Measurements from ENCODE around the gene FAM13B. TPM values are rescaled to one million over a fixed set of nuclear protein-coding genes. Genes with fewer than 3 reads are reported as not detected.

The FAM13B gene
- total and polyA plus RNA-seq, 2 experiments from 2014 or later = 8.1 to 22.7 TPM

DNA sequence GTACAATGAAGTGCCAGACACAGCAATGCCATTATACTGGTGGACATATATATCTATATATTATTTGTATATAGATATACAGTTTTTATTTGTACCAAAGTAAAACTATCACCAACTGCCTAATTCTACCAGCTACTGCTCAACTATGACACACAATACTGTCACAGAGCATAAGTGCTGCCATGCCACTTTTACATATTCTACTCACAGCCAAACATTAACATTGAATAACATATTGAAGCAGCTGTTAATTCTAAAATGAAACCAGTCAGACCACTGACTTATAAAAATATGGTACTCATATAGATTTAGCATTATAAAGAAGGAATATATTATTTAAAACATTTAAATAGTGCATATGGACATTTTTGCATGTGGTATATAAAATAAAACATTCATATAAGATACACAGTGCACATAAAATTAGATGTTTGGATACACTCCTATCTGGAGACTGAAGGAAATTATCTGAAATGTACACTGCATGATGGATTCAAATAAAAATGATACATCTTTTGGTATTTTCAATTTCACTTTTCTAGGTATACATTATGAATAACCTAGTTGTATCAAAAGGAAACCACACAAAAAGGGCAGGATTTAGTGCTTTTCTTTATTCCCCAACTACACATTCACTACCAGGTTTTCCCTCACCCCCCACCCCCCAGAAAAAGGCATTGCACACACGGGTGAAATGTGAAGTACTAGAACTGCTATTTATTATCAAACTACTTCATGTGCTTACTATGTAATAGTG lies 94.7 kb downstream of the FAM13B start:
- Histone ChIP-seq H3K9me3 (ENCODE audit: low read depth) (no peaks in the 10 kb centered on the region), H2AFZ (no peak overlapping the region), H3K27me3 (no peaks in the 10 kb centered on the region), H3K4me1 (ENCODE audit: insufficient read depth) (no peaks in the 10 kb centered on the region), H3K4me2 (no peak overlapping the region), H3K9me2 (replicated peaks; ENCODE audit: insufficient read depth) (no peaks in the 10 kb centered on the region), H3K79me2 (no peaks in the 10 kb centered on the region), H3K4me3 (no peak overlapping the region), H3K27ac (no peak overlapping the region), H4K20me1 (ENCODE audit: insufficient read depth, poor library complexity, severe bottlenecking) (no peaks in the 10 kb centered on the region), H3K36me3 (replicated peaks; ENCODE audit: insufficient read depth, low read depth) (peaks cover 4% of the 10 kb centered on the region)
- WGBS (ENCODE audit: low lambda C conversion rate, missing lambda C conversion rate) = 100% methylated on average over 1 of the region's 1 CpG
- TF ChIP-seq EZH2 (IDR thresholded peaks at IDR 0.05; ENCODE audit: borderline replicate concordance) (no peak), EZH2phosphoT487 (IDR thresholded peaks at IDR 0.05; ENCODE audit: low read depth, severe bottlenecking, unreplicated experiment) (no peak)
- TF ChIP-seq, protein P1, sequence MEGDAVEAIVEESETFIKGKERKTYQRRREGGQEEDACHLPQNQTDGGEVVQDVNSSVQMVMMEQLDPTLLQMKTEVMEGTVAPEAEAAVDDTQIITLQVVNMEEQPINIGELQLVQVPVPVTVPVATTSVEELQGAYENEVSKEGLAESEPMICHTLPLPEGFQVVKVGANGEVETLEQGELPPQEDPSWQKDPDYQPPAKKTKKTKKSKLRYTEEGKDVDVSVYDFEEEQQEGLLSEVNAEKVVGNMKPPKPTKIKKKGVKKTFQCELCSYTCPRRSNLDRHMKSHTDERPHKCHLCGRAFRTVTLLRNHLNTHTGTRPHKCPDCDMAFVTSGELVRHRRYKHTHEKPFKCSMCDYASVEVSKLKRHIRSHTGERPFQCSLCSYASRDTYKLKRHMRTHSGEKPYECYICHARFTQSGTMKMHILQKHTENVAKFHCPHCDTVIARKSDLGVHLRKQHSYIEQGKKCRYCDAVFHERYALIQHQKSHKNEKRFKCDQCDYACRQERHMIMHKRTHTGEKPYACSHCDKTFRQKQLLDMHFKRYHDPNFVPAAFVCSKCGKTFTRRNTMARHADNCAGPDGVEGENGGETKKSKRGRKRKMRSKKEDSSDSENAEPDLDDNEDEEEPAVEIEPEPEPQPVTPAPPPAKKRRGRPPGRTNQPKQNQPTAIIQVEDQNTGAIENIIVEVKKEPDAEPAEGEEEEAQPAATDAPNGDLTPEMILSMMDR (IDR thresholded peaks at IDR 0.05; ENCODE audit: poor library complexity) = no peak
- no peak for DNase-seq (ENCODE audit: low spot score)

DNA sequence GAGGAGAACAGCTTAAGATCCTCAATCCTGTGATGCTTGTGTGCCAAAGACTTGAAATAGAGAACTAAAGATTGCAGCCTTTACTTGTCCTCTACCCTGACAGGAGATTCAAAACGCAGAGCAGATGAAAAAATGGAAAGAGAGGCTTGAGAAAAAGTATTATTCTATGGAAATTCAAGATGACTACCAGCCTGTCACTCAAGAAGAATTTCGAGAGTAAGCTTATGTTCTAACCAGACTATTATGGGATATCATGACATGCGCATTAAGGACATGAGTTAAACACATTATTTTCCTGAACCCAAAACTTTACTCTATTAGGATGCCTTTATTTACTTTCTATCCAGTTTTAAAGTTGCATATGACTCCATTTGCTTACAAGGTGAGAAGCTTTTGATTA lies 97.2 kb downstream of the FAM13B start:
- Histone ChIP-seq H4K20me1 (ENCODE audit: insufficient read depth, poor library complexity, severe bottlenecking) (no peaks in the 10 kb centered on the region), H3K9me2 (replicated peaks; ENCODE audit: insufficient read depth) (no peaks in the 10 kb centered on the region), H3K79me2 (no peaks in the 10 kb centered on the region), H3K27me3 (no peaks in the 10 kb centered on the region), H2AFZ (no peak overlapping the region), H3K4me3 (no peak overlapping the region), H3K9me3 (ENCODE audit: low read depth) (no peaks in the 10 kb centered on the region), H3K4me2 (no peak overlapping the region), H3K4me1 (ENCODE audit: insufficient read depth) (no peaks in the 10 kb centered on the region), H3K27ac (no peak overlapping the region), H3K36me3 (replicated peaks; ENCODE audit: insufficient read depth, low read depth) (no peaks in the 10 kb centered on the region)
- TF ChIP-seq, protein P1 (IDR thresholded peaks at IDR 0.05; ENCODE audit: poor library complexity) = no peak
- TF ChIP-seq EZH2 (IDR thresholded peaks at IDR 0.05; ENCODE audit: borderline replicate concordance) (no peak), EZH2phosphoT487 (IDR thresholded peaks at IDR 0.05; ENCODE audit: low read depth, severe bottlenecking, unreplicated experiment) (no peak)
- DNase-seq (ENCODE audit: low spot score) = no peak
- 96% methylated on average over 3 of the region's 3 CpGs for WGBS (ENCODE audit: low lambda C conversion rate, missing lambda C conversion rate)

DNA sequence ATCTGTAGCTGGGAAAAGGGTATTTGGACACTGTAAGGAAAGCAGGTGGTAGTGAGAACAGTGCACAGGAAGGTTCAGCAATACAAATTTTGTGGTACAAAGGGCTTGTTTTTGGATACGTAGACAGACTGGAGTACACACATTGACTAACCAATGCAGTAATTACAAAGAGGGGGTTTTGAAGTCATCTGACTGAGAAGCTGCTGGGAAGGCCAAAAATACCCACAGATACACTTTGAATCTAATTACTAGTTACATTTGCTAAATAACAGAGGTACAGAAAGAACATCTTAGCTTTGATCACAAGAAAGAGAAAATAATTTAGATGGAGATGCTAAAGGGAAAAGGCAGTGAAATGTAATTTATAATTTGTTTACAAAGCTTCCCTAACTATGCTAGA lies 97.7 kb downstream of the FAM13B start:
- no peaks in the 10 kb centered on the region for H3K79me2 ChIP-seq
- H3K4me2 ChIP-seq = no peak overlapping the region
- WGBS (ENCODE audit: low lambda C conversion rate, missing lambda C conversion rate) = 87% methylated on average over 1 of the region's 1 CpG
- H3K4me3 ChIP-seq = no peak overlapping the region
- H3K9me3 ChIP-seq (ENCODE audit: low read depth) = no peaks in the 10 kb centered on the region
- H3K9me2 ChIP-seq (replicated peaks; ENCODE audit: insufficient read depth) = no peaks in the 10 kb centered on the region
- no peaks in the 10 kb centered on the region for H3K4me1 ChIP-seq (ENCODE audit: insufficient read depth)
- DNase-seq (ENCODE audit: low spot score) = no peak
- H3K27ac ChIP-seq = no peak overlapping the region
- H3K36me3 ChIP-seq (replicated peaks; ENCODE audit: insufficient read depth, low read depth) = no peaks in the 10 kb centered on the region
- H4K20me1 ChIP-seq (ENCODE audit: insufficient read depth, poor library complexity, severe bottlenecking) = no peaks in the 10 kb centered on the region
- H2AFZ ChIP-seq = no peak overlapping the region
- TF ChIP-seq, protein P1 (IDR thresholded peaks at IDR 0.05; ENCODE audit: poor library complexity) = no peak
- no peak for TF ChIP-seq EZH2phosphoT487 (IDR thresholded peaks at IDR 0.05; ENCODE audit: low read depth, severe bottlenecking, unreplicated experiment)
- TF ChIP-seq EZH2 (IDR thresholded peaks at IDR 0.05; ENCODE audit: borderline replicate concordance) = no peak
- H3K27me3 ChIP-seq = no peaks in the 10 kb centered on the region

All from hepatocyte (in vitro differentiated cells).